Measurements from ENCODE around the gene DNAJC15.

GRCh38 chr13:42976066-42976465, 47.3 kb upstream of the DNAJC15 start:
- TF ChIP-seq CTCF (IDR thresholded peaks at IDR 0.05) (no peak), POLR2A (IDR thresholded peaks at IDR 0.05) (no peak)

All from lower leg skin (tissue), 3 donors.